CD8-positive, alpha-beta memory T cell (primary cell): ENCODE results near the gene KRT72. TPM values are rescaled to one million over a fixed set of nuclear protein-coding genes. Genes with fewer than 3 reads are reported as not detected.
A peak's percentile ranks its signal among the peaks of the same experiment; 100 is the strongest.

Experiments
- CTCF ChIA-PET: fragments of 350-600 bp; sonication (Branson Sonifier 250); formaldehyde crosslinking; loops from one replicate; lab custom pipeline; 2021; ENCODE audit warnings: antibody characterized with exemption; lab: Charles Lee
- POLR2A ChIA-PET: fragments of 350-600 bp; sonication (Branson Sonifier 250); formaldehyde crosslinking; loops from one replicate; lab custom pipeline; 2021; ENCODE audit warnings: antibody characterized with exemption; lab: Charles Lee
- DNase-seq, 5 donors: peaks; one replicate each; pipeline versions ENCODE4 v3.0.0 to v3.0.0-alpha.2; 2020 to 2022; ENCODE audit warnings: mixed read lengths in 1 of 5
- H3K27ac ChIP-seq: one replicate; pipeline ENCODE4 v1.7.0; 2013; ENCODE audit warnings: low read depth, mild to moderate bottlenecking, low read length, moderate library complexity
- H3K27me3 ChIP-seq: 2 replicates; pipeline ENCODE4 v1.7.0; 2013; ENCODE audit warnings: low read length, mild to moderate bottlenecking; ENCODE audit not compliant: insufficient read depth, poor library complexity, severe bottlenecking
- H3K36me3 ChIP-seq: 2 replicates; pipeline ENCODE4 v1.7.0; 2013; ENCODE audit warnings: mild to moderate bottlenecking, low read length, moderate library complexity; ENCODE audit not compliant: insufficient read depth
- H3K4me1 ChIP-seq: 2 replicates; pipeline ENCODE4 v1.7.0; 2013; ENCODE audit warnings: mild to moderate bottlenecking, low read length, moderate library complexity; ENCODE audit not compliant: insufficient read depth
- H3K4me3 ChIP-seq: 2 replicates; pipeline ENCODE4 v1.7.0; 2013; ENCODE audit warnings: mild to moderate bottlenecking, low read length
- H3K9me3 ChIP-seq: 2 replicates; pipeline ENCODE4 v1.7.0; 2013; ENCODE audit warnings: mild to moderate bottlenecking, low read length
- H3K27ac Mint-ChIP-seq, 8 donors: one replicate each; pipeline ENCODE4 v1.8.0; 2020 to 2021; ENCODE audit warnings: mixed read lengths in 8 of 8, mild to moderate bottlenecking in 6 of 8, inconsistent platforms in 3 of 8, moderate library complexity in 3 of 8
- H3K27me3 Mint-ChIP-seq, 2 donors: one replicate each; pipeline ENCODE4 v1.8.0; 2020 to 2021; ENCODE audit warnings: mixed read lengths in 2 of 2, mild to moderate bottlenecking in 1 of 2, moderate library complexity in 1 of 2
- H3K36me3 Mint-ChIP-seq, 3 donors: one replicate each; pipeline ENCODE4 v1.8.0; 2020 to 2021; ENCODE audit warnings: mixed read lengths in 3 of 3, inconsistent platforms in 1 of 3, mild to moderate bottlenecking in 1 of 3
- H3K4me1 Mint-ChIP-seq, 3 donors: one replicate each; pipeline ENCODE4 v1.8.0; 2020 to 2021; ENCODE audit warnings: mixed read lengths in 3 of 3, inconsistent platforms in 1 of 3, mild to moderate bottlenecking in 1 of 3
- H3K4me3 Mint-ChIP-seq, 7 donors: one replicate each; pipeline ENCODE4 v1.8.0; 2020 to 2021; ENCODE audit warnings: mixed read lengths in 7 of 7, mild to moderate bottlenecking in 6 of 7, moderate library complexity in 4 of 7, inconsistent platforms in 2 of 7
- H3K9me3 Mint-ChIP-seq, 5 donors: one replicate each; pipeline ENCODE4 v1.8.0; 2020 to 2022; ENCODE audit warnings: mixed read lengths in 5 of 5, mild to moderate bottlenecking in 3 of 5, moderate library complexity in 2 of 5, inconsistent platforms in 1 of 5
- polyA plus RNA-seq: library from polyadenylated mRNA; unstranded; fragments of 300-500 nt; fragmentation: Illumina TruSeq; gene quantifications from one replicate; pipeline ENCODE4 v1.2.3, GENCODE V29; 2021
- total RNA-seq, 2 experiments: library from RNA; stranded (reverse); gene quantifications; one replicate each; pipeline ENCODE4 v1.2.3, GENCODE V29; 2021

Gene KRT72
- total and polyA plus RNA-seq, 3 experiments from 2014 or later = not detected

DNA sequence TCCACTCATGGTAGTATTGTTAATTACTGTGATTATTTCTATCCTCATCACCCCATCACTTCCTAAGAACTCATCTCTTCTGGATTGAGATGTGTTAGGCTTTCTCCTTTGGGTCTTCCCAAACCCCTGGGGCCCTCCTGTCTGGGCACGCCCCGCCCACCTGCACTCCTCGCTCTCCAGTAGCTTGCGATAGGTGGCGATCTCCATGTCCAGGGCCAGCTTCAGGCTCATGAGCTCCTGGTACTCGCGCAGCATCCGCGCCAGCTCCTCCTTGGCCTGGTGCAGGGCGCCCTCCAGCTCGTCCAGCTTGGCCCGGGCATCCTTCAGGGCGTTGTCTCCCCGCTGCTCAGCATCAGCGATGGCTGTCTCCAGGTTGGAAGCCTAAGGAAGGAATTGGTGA, 55.1 kb downstream of the KRT72 start:
- no peak for DNase-seq
- CTCF ChIA-PET = no interaction called here
- Histone ChIP-seq H3K27me3 (no peaks in the 10 kb centered on the region), H3K36me3 (no peaks in the 10 kb centered on the region), H3K4me3 (no peak overlapping the region), H3K27ac (no peak overlapping the region), H3K9me3 (no peaks in the 10 kb centered on the region), H3K4me1 (no peaks in the 10 kb centered on the region)
- no peak overlapping the region for H3K4me3 Mint-ChIP-seq
- H3K36me3 Mint-ChIP-seq = no peaks in the 10 kb centered on the region
- no peak overlapping the region for H3K27ac Mint-ChIP-seq
- POLR2A ChIA-PET = no interaction called here
- H3K9me3 Mint-ChIP-seq = no peaks in the 10 kb centered on the region
- peaks cover 7 to 20% of the 10 kb centered on the region in 2 donors for H3K27me3 Mint-ChIP-seq
- peaks cover 0 to 17% (median 4%) of the 10 kb centered on the region in 3 donors for H3K4me1 Mint-ChIP-seq

DNA sequence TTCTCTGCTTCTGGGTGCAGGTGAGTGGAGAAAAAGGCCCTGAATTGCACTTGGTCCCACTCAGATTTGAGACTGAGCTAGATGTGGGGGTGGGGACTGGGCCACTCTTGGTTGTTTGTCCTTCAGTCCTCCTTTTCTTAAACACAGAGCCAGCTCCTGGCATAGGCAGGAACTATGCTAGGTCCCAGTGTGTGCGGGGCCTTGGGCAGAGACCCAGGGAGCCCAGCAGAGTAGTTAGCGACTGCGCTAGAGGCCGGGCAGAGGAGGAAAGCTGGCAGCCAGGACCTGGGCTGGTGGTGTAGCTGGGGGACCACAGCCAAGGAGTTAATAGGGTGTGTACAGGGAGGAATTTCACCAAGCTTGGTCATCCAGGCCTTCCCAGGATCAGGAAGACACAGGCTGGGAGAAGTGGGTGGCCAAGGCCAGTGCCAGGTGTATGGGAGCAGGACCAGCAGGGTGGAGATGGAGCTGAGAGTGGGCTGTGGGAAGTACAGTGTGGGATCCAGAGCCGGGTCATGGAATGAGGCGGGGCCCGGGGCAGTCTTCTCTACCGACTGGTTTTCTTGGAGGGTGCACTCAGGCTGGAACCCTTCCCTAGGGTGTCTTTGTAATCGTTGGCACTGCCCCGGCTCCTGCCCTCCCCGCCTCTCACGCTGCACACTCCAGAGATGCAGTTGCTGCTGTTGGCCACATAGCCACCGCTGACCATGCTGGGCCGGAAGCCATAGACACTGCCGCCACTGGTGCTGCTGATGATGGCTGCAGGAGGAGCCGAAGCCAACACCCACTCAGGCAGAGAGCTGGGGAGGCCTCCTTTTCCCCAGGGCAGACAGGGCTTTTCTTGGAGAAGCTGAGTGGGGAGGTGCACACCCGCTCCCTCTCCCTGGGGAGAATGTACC, 57.0 kb downstream of the KRT72 start:
- DNase-seq = no peak
- H3K27me3 Mint-ChIP-seq = peaks cover 3 to 14% of the 10 kb centered on the region in 2 donors
- H3K4me1 ChIP-seq = no peaks in the 10 kb centered on the region
- no peaks in the 10 kb centered on the region for H3K36me3 Mint-ChIP-seq
- ChIA-PET POLR2A (no interaction called here), CTCF (interaction anchor here (1.2 kb wide), 1 partner anchor 10 kb away, joined by 3 read pairs; no protein-coding TSS in a partner anchor)
- H3K36me3 ChIP-seq = no peaks in the 10 kb centered on the region
- H3K4me3 ChIP-seq = no peak overlapping the region
- H3K27ac Mint-ChIP-seq = peak overlapping the region in 1 of 8 donors; percentile 86
- H3K9me3 ChIP-seq = no peaks in the 10 kb centered on the region
- H3K4me3 Mint-ChIP-seq = no peak overlapping the region
- H3K27ac ChIP-seq = no peak overlapping the region
- H3K4me1 Mint-ChIP-seq = peaks cover 0 to 16% (median 4%) of the 10 kb centered on the region in 3 donors
- H3K9me3 Mint-ChIP-seq = no peaks in the 10 kb centered on the region
- no peaks in the 10 kb centered on the region for H3K27me3 ChIP-seq

- Histone ChIP-seq H3K4me3 (no peak overlapping the region), H3K27me3 (no peaks in the 10 kb centered on the region), H3K9me3 (no peaks in the 10 kb centered on the region), H3K27ac (no peak overlapping the region), H3K36me3 (no peaks in the 10 kb centered on the region), H3K4me1 (no peaks in the 10 kb centered on the region)
- Mint-ChIP-seq H3K4me3 (no peak overlapping the region), H3K9me3 (no peaks in the 10 kb centered on the region), H3K27me3 (peaks cover 5 to 14% of the 10 kb centered on the region in 2 donors), H3K36me3 (no peaks in the 10 kb centered on the region), H3K27ac (peak overlapping the region in 3 of 8 donors; percentile 19 to 91 (median 33)), H3K4me1 (peaks cover 0 to 14% (median 4%) of the 10 kb centered on the region in 3 donors)
- CTCF ChIA-PET = no interaction called here
- POLR2A ChIA-PET = no interaction called here
- DNase-seq = no peak
Observed at GRCh38 chr12:52542785-52543318, 58.4 kb downstream of the KRT72 start.

- peaks cover 0 to 9% (median under 1%) of the 10 kb centered on the region in 3 donors for H3K4me1 Mint-ChIP-seq
- no peak overlapping the region for H3K27ac Mint-ChIP-seq
- H3K27me3 ChIP-seq = no peaks in the 10 kb centered on the region
- ChIA-PET POLR2A (no interaction called here), CTCF (no interaction called here)
- H3K4me3 ChIP-seq = no peak overlapping the region
- no peaks in the 10 kb centered on the region for H3K36me3 Mint-ChIP-seq
- H3K27me3 Mint-ChIP-seq = peaks cover 6 to 14% of the 10 kb centered on the region in 2 donors
- no peaks in the 10 kb centered on the region for H3K4me1 ChIP-seq
- no peak overlapping the region for H3K4me3 Mint-ChIP-seq
- no peaks in the 10 kb centered on the region for H3K36me3 ChIP-seq
- no peak overlapping the region for H3K27ac ChIP-seq
- DNase-seq = no peak
- no peaks in the 10 kb centered on the region for H3K9me3 Mint-ChIP-seq
- H3K9me3 ChIP-seq = no peaks in the 10 kb centered on the region
Observed at GRCh38 chr12:52542157-52542556, 59.1 kb downstream of the KRT72 start.

DNA sequence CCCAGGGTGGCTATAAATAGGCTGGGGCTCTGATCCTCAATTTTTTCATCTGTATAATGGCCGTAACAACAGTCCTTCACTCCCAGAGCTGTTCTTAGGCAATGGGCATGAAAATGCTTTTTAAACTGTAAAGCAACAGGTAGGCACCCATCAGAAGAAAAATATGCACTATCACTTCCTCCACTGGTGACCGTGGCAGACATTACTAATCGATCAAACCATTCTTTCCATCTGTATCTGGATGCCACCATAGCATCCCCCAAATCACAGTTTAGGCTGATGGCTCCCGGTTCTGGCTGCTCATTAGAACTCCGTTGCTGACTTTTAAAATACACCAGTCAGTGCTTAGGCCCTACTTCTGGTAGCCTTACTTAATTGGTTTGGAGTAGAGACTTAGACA, 59.6 kb downstream of the KRT72 start:
- no peak for DNase-seq
- Mint-ChIP-seq H3K36me3 (no peaks in the 10 kb centered on the region), H3K9me3 (no peaks in the 10 kb centered on the region), H3K27ac (no peak overlapping the region), H3K27me3 (peaks cover 10 to 13% of the 10 kb centered on the region in 2 donors), H3K4me3 (no peak overlapping the region), H3K4me1 (peaks cover 0 to 7% (median 0%) of the 10 kb centered on the region in 3 donors)
- Histone ChIP-seq H3K27ac (no peak overlapping the region), H3K27me3 (no peaks in the 10 kb centered on the region), H3K9me3 (no peaks in the 10 kb centered on the region), H3K36me3 (no peaks in the 10 kb centered on the region), H3K4me1 (no peaks in the 10 kb centered on the region), H3K4me3 (no peak overlapping the region)
- CTCF ChIA-PET = no interaction called here
- POLR2A ChIA-PET = no interaction called here

GRCh38 chr12:52540531-52540930, 60.7 kb downstream of the KRT72 start:
- Mint-ChIP-seq H3K27ac (no peak overlapping the region), H3K9me3 (no peaks in the 10 kb centered on the region), H3K4me3 (no peak overlapping the region), H3K36me3 (no peaks in the 10 kb centered on the region), H3K27me3 (peaks cover 4 to 10% of the 10 kb centered on the region in 2 donors), H3K4me1 (peaks cover 0 to 6% (median 0%) of the 10 kb centered on the region in 3 donors)
- Histone ChIP-seq H3K27ac (no peak overlapping the region), H3K27me3 (no peaks in the 10 kb centered on the region), H3K9me3 (no peaks in the 10 kb centered on the region), H3K4me1 (no peaks in the 10 kb centered on the region), H3K36me3 (no peaks in the 10 kb centered on the region), H3K4me3 (no peak overlapping the region)
- no peak for DNase-seq
- CTCF ChIA-PET = no interaction called here
- POLR2A ChIA-PET = no interaction called here

- Mint-ChIP-seq H3K9me3 (no peaks in the 10 kb centered on the region), H3K27me3 (peaks cover 4 to 10% of the 10 kb centered on the region in 2 donors), H3K4me3 (no peak overlapping the region), H3K4me1 (peaks cover 0 to 6% (median 0%) of the 10 kb centered on the region in 3 donors), H3K27ac (no peak overlapping the region), H3K36me3 (no peaks in the 10 kb centered on the region)
- H3K4me3 ChIP-seq = no peak overlapping the region
- ChIA-PET CTCF (no interaction called here), POLR2A (no interaction called here)
- H3K36me3 ChIP-seq = no peaks in the 10 kb centered on the region
- no peaks in the 10 kb centered on the region for H3K9me3 ChIP-seq
- H3K27me3 ChIP-seq = no peaks in the 10 kb centered on the region
- H3K4me1 ChIP-seq = no peaks in the 10 kb centered on the region
- no peak overlapping the region for H3K27ac ChIP-seq
- no peak for DNase-seq
Observed at GRCh38 chr12:52539821-52540173, 61.5 kb downstream of the KRT72 start.

DNA sequence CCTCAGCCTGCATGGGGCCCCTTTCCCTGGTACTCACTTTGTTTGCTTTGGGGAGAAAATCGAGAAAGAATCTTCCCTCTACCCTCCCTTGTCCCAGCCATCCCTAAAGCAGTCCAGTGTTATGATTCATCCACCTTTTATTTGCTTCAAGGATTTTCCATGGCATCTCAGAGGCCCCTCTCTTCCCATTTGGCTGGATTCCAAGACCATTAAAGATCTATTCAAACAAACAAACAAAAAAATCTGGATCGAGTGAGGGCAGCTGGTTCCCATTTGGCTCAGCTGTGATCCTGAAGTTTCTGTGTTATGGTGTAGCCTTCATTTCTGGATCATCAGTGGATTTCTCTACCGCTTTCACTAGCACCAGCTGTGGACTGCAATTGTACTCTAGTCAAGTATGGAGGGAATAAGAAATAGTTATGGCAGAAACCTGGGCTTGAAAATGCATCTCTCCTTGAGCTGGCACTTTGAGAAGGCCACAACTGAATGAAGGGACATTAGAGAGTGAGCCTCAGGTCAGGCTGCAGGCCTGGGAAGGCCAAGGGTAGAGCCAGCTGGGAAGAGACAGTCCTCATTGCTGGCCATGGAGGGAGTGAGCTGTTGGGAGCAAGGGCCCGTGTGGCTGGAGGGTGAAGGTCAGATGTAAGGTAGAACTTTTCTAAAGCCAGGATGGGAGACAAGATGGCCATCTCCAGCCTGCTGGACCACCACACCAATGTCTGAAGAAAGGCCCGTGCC, 62.0 kb downstream of the KRT72 start:
- Mint-ChIP-seq H3K36me3 (no peaks in the 10 kb centered on the region), H3K27me3 (peaks cover 4 to 11% of the 10 kb centered on the region in 2 donors), H3K4me3 (no peak overlapping the region), H3K9me3 (no peaks in the 10 kb centered on the region), H3K27ac (no peak overlapping the region), H3K4me1 (peaks cover 0 to 6% (median 0%) of the 10 kb centered on the region in 3 donors)
- H3K9me3 ChIP-seq = no peaks in the 10 kb centered on the region
- H3K27me3 ChIP-seq = no peaks in the 10 kb centered on the region
- ChIA-PET CTCF (no interaction called here), POLR2A (no interaction called here)
- no peaks in the 10 kb centered on the region for H3K36me3 ChIP-seq
- no peaks in the 10 kb centered on the region for H3K4me1 ChIP-seq
- no peak overlapping the region for H3K27ac ChIP-seq
- DNase-seq = no peak
- no peak overlapping the region for H3K4me3 ChIP-seq
